OCI-LY7 (cell line): ENCODE data around the gene STMN3. TPM values are rescaled to one million over a fixed set of nuclear protein-coding genes. Genes with fewer than 3 reads are reported as not detected.

Source experiments
- BruUV-seq: library from RNA; stranded (reverse); fragments of 400-500 nt; replicated peaks from 2 replicates; lab custom pipeline; 2021; lab: Mats Ljungman, UMichigan
- CTCF ChIA-PET: fragments of 300-600 bp; sonication (Branson Sonifier 250); formaldehyde crosslinking; loops from one replicate; lab custom pipeline; 2022; ENCODE audit warnings: antibody characterized with exemption; ENCODE audit not compliant: unreplicated experiment; lab: Charles Lee
- POLR2A ChIA-PET: fragments of 300-600 bp; sonication (Branson Sonifier 250); formaldehyde crosslinking; loops from one replicate; lab custom pipeline; 2022; ENCODE audit warnings: antibody characterized with exemption; lab: Charles Lee
- DNase-seq: peaks from one replicate; pipeline ENCODE4 v3.0.0-alpha.2; 2015; ENCODE audit warnings: low spot score
- H2AFZ ChIP-seq: fragments of 200-600 bp; sonication (generic), shearing (Covaris generic); 2 replicates; pipeline ENCODE4 v1.6.1; 2014; ENCODE audit warnings: mild to moderate bottlenecking, antibody characterized with exemption, low read length, moderate library complexity
- H3K27ac ChIP-seq: fragments of 200-600 bp; sonication (generic); 2 replicates; pipeline ENCODE4 v1.5.1; 2014; ENCODE audit warnings: mixed run types, low read depth, mild to moderate bottlenecking, moderate library complexity, low read length, inconsistent platforms; ENCODE audit not compliant: poor library complexity, severe bottlenecking
- H3K36me3 ChIP-seq: fragments of 200-600 bp; sonication (generic); 2 replicates; pipeline ENCODE4 v1.6.1; 2014; ENCODE audit warnings: mild to moderate bottlenecking, antibody characterized with exemption, low read length, moderate library complexity, mixed read lengths; ENCODE audit not compliant: insufficient read depth
- H3K4me1 ChIP-seq: fragments of 200-600 bp; sonication (generic); 2 replicates; pipeline ENCODE4 v1.5.1; 2014; ENCODE audit warnings: mild to moderate bottlenecking, low read length; ENCODE audit not compliant: insufficient read depth, poor library complexity, severe bottlenecking
- H3K4me2 ChIP-seq: fragments of 200-600 bp; sonication (generic); 2 replicates; pipeline ENCODE4 v1.6.1; 2014; ENCODE audit warnings: mild to moderate bottlenecking, low read length
- H3K4me3 ChIP-seq: fragments of 200-600 bp; sonication (generic); 2 replicates; pipeline ENCODE4 v1.5.1; 2014; ENCODE audit warnings: mild to moderate bottlenecking, low read depth, low read length; ENCODE audit not compliant: poor library complexity, severe bottlenecking
- H3K79me2 ChIP-seq: fragments of 200-600 bp; sonication (generic); 2 replicates; pipeline ENCODE4 v1.6.1; 2016; ENCODE audit warnings: low read depth, mild to moderate bottlenecking, low read length, moderate library complexity, mixed read lengths; ENCODE audit not compliant: insufficient read depth
- H3K9me2 ChIP-seq: fragments of 200-600 bp; sonication (generic); 2 replicates; pipeline ENCODE4 v1.6.1; 2016; ENCODE audit warnings: mild to moderate bottlenecking, low read length, mixed read lengths; ENCODE audit not compliant: insufficient read depth
- H3K9me3 ChIP-seq: fragments of 200-600 bp; sonication (generic); 2 replicates; pipeline ENCODE4 v1.6.1; 2014; ENCODE audit warnings: mild to moderate bottlenecking, mixed run types, low read length, mixed read lengths
- H4K20me1 ChIP-seq: fragments of 200-600 bp; sonication (generic); 2 replicates; pipeline ENCODE4 v1.6.1; 2014; ENCODE audit warnings: mild to moderate bottlenecking, antibody characterized with exemption, low read length, moderate library complexity, mixed read lengths; ENCODE audit not compliant: insufficient read depth
- CTCF ChIP-seq: fragments of 200-600 bp; sonication (generic); conservative IDR thresholded peaks from 2 replicates; pipeline ENCODE4 v1.5.1; 2014; ENCODE audit warnings: mild to moderate bottlenecking, antibody characterized with exemption, low read length, moderate library complexity, mixed read lengths
- EZH2phosphoT487 ChIP-seq: fragments of 200-600 bp; sonication (generic); IDR thresholded peaks from 2 replicates; pipeline ENCODE4 v1.6.1; 2018; ENCODE audit warnings: low read depth, borderline replicate concordance, mild to moderate bottlenecking, mixed run types, antibody characterized with exemption, low read length, moderate library complexity, mixed read lengths
- intact Hi-C: fragments of 100-400 bp; cut with micrococcal nuclease; formaldehyde crosslinking; loops from one replicate; pipeline ENCODE4 v1.10.0; 2022; ENCODE audit not compliant: unreplicated experiment
- total RNA-seq, 2 experiments: library from RNA; depleted of rRNA in 1 of 2; stranded (reverse); fragments of >200 nt in 1 of 2; shearing (Covaris generic) in 1 of 2; gene quantifications; 2 replicates each; pipeline ENCODE4 v1.2.3, GENCODE V29; 2014 to 2022

The STMN3 gene
- total RNA-seq, 2 experiments from 2014 or later, result 6.7 TPM

GRCh38 chr20:63617876-63618265 lies 35.4 kb downstream of the STMN3 start:
- POLR2A ChIA-PET, result no interaction called here
- BruUV-seq, result no TSS peak

GRCh38 chr20:63617092-63617875 lies 35.9 kb downstream of the STMN3 start:
- H2AFZ ChIP-seq, result no peak overlapping the region
- POLR2A ChIA-PET, result no interaction called here
- H3K4me2 ChIP-seq, result no peak overlapping the region
- H3K27ac ChIP-seq, result no peak overlapping the region
- H3K4me3 ChIP-seq, result no peak overlapping the region
- no peaks in the 10 kb centered on the region for H4K20me1 ChIP-seq
- no peaks in the 10 kb centered on the region for H3K9me2 ChIP-seq
- no peaks in the 10 kb centered on the region; the same call in 1 of the 2 replicates for H3K79me2 ChIP-seq
- no TSS peak for BruUV-seq
- no peaks in the 10 kb centered on the region for H3K4me1 ChIP-seq
- no peaks in the 10 kb centered on the region for H3K9me3 ChIP-seq
- no peak for DNase-seq
- intact Hi-C loops, result no loop called here
- TF ChIP-seq CTCF, result no peak
- no peak for TF ChIP-seq EZH2phosphoT487
- CTCF ChIA-PET, result no interaction called here
- H3K36me3 ChIP-seq, result peaks cover 45% of the 10 kb centered on the region

More at GRCh38 chr20:63617876-63618265, 35.4 kb downstream of the STMN3 start:
- H3K4me1 ChIP-seq, result no peaks in the 10 kb centered on the region
- CTCF ChIA-PET, result no interaction called here
- no peaks in the 10 kb centered on the region for H4K20me1 ChIP-seq
- peaks cover 6% of the 10 kb centered on the region; the same call in 1 of the 2 replicates for H3K79me2 ChIP-seq
- peaks cover 44% of the 10 kb centered on the region for H3K36me3 ChIP-seq
- intact Hi-C loops, result no loop called here
- H3K9me3 ChIP-seq, result no peaks in the 10 kb centered on the region
- TF ChIP-seq EZH2phosphoT487, result no peak
- TF ChIP-seq CTCF, result no peak
- H3K27ac ChIP-seq, result no peak overlapping the region
- H2AFZ ChIP-seq, result no peak overlapping the region
- no peak overlapping the region for H3K4me2 ChIP-seq
- no peaks in the 10 kb centered on the region for H3K9me2 ChIP-seq
- DNase-seq, result no peak
- no peak overlapping the region for H3K4me3 ChIP-seq
